Measurements from ENCODE around the gene CELF2. TPM values are rescaled to one million over a fixed set of nuclear protein-coding genes. Genes with fewer than 3 reads are reported as not detected.
A peak's percentile ranks its signal among the peaks of the same experiment; 100 is the strongest.

Gene CELF2
- total and polyA plus RNA-seq, 9 of the 15 experiments (the other 6 are each of a cell fraction or from before 2014, with no cell fraction given): 4.0 to 20.3 (median 11.1) TPM

DNA sequence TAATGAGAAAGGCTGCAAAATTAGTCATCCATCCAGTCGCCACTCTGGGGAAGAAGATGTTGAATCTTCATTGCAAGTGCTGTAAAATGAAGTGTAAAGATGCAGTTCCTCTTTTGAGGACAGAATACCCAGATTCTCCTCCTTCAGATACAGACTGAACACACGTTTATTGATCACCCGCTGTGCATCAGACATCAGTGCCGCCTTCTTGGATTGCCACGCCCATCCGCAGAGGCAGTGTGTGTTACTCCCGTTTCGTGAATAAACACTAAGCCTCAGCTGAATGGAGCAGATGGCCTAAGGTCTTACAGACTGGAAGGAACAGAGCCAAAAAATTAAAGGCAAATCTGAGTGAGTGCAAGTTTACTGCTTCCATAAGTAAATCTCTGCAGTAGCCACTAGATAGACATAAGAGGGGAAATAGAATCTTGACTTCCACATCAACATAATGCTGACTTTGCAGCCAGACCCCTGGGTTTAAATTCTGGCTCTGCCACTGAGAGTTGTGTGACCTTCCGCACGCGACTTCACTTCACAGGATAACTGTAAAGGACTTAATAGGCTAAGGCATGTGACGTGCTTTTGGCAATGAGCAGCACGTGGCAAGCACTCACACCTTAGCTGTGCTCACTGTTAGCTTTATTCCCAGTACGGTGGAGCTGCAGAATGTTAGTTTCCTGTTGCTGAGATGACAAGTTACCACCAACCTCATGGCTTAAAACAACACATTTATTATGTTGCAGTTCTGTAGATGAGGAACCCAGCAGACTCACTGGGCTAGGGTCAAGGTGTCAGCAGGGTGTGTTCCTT, 285.9 kb downstream of the CELF2 start:
- Histone ChIP-seq H3K4me3 (no peak overlapping the region), H3K9me1 (ENCODE audit: control insufficient read depth, insufficient read depth, low read length) (no peaks in the 10 kb centered on the region), H2AFZ (ENCODE audit: low read depth, low read length) (no peak overlapping the region), H3K4me1 (replicated peaks in 1 of 2; ENCODE audit: control insufficient read depth in 2 of 2, insufficient read depth in 2 of 2, low read length in 2 of 2) (no peaks in the 10 kb centered on the region), H3K79me2 (ENCODE audit: control insufficient read depth, insufficient read depth, low read length) (no peaks in the 10 kb centered on the region), H4K20me1 (replicated peaks; ENCODE audit: control insufficient read depth, insufficient read depth, low read length) (no peaks in the 10 kb centered on the region), H3K9ac (ENCODE audit: insufficient read depth in 1 of 2, low read depth in 2 of 2, low read length in 2 of 2) (no peak overlapping the region), H3K4me2 (ENCODE audit: insufficient read depth, low read length) (no peak overlapping the region), H3K36me3 (ENCODE audit: control insufficient read depth, insufficient read depth, low read length) (no peaks in the 10 kb centered on the region), H3K27ac (ENCODE audit: extremely low read depth, low read depth, low read length) (no peak overlapping the region), H3K27me3 (ENCODE audit: control insufficient read depth in 2 of 2, insufficient read depth in 2 of 2, low read length in 2 of 2) (no peaks in the 10 kb centered on the region), H3K9me3 (replicated peaks; ENCODE audit: control insufficient read depth, insufficient read depth, low read depth, low read length) (no peaks in the 10 kb centered on the region)
- ChIA-PET CTCF (ENCODE audit: low intra/inter-chr PET ratio) (no interaction called here), POLR2A (no interaction called here)
- FAIRE-seq: no peak
- intact Hi-C loops (cut with micrococcal nuclease): no loop called here
- no peak for DNase-seq (ENCODE audit: extremely low read depth in 1 of 4, low spot score in 3 of 4)
- TF ChIP-seq ZBTB7A (IDR thresholded peaks at IDR 0.05; ENCODE audit: borderline replicate concordance, control insufficient read depth, low read depth, low read length): no peak
- peak; percentile 42; the same call in 1 of the 2 replicates for TF ChIP-seq SPI1 (IDR thresholded peaks at IDR 0.05; ENCODE audit: borderline replicate concordance, low read depth, low read length)
- in situ Hi-C loops (cut with MboI): no loop called here
- ATAC-seq: no peak
- no TSS peak for BruUV-seq (replicated peaks)
- 58% methylated on average over 14 of the region's 14 CpGs for WGBS (ENCODE audit: insufficient coverage, low coverage, missing lambda C conversion rate)

- POLR2A ChIA-PET: interaction anchor here (0.6 kb wide), 1 partner anchor 23 kb away, joined by 3 read pairs; no protein-coding TSS in a partner anchor
- DNase-seq (ENCODE audit: extremely low read depth in 1 of 4, low spot score in 3 of 4) (no peak), FAIRE-seq (no peak), ATAC-seq (no peak)
- BruUV-seq (replicated peaks): no TSS peak
- in situ Hi-C loops (cut with MboI): no loop called here
- H3K4me2 ChIP-seq (ENCODE audit: insufficient read depth, low read length): no peak overlapping the region
- intact Hi-C loops (cut with micrococcal nuclease): no loop called here
- no peaks in the 10 kb centered on the region for H3K79me2 ChIP-seq (ENCODE audit: control insufficient read depth, insufficient read depth, low read length)
- H3K4me1 ChIP-seq (replicated peaks in 1 of 2; ENCODE audit: control insufficient read depth in 2 of 2, insufficient read depth in 2 of 2, low read length in 2 of 2): no peaks in the 10 kb centered on the region
- H3K4me3 ChIP-seq: no peak overlapping the region
- H3K36me3 ChIP-seq (ENCODE audit: control insufficient read depth, insufficient read depth, low read length): no peaks in the 10 kb centered on the region
- 53% methylated on average over 11 of the region's 11 CpGs for WGBS (ENCODE audit: insufficient coverage, low coverage, missing lambda C conversion rate)
- no peaks in the 10 kb centered on the region for H4K20me1 ChIP-seq (replicated peaks; ENCODE audit: control insufficient read depth, insufficient read depth, low read length)
- no peaks in the 10 kb centered on the region for H3K27me3 ChIP-seq (ENCODE audit: control insufficient read depth in 2 of 2, insufficient read depth in 2 of 2, low read length in 2 of 2)
- H3K9me3 ChIP-seq (replicated peaks; ENCODE audit: control insufficient read depth, insufficient read depth, low read depth, low read length): no peaks in the 10 kb centered on the region
- H3K9me1 ChIP-seq (ENCODE audit: control insufficient read depth, insufficient read depth, low read length): no peaks in the 10 kb centered on the region
- H3K9ac ChIP-seq (ENCODE audit: insufficient read depth in 1 of 2, low read depth in 2 of 2, low read length in 2 of 2): no peak overlapping the region
- no peak overlapping the region for H3K27ac ChIP-seq (ENCODE audit: extremely low read depth, low read depth, low read length)
- no peak overlapping the region for H2AFZ ChIP-seq (ENCODE audit: low read depth, low read length)
- CTCF ChIA-PET (ENCODE audit: low intra/inter-chr PET ratio): no interaction called here
- TF ChIP-seq KLF10 (CRISPR knock-in tag; IDR thresholded peaks at IDR 0.05): no peak
- TF ChIP-seq SMAD2 (IDR thresholded peaks at IDR 0.05; ENCODE audit: low read depth, low read length): no peak
- TF ChIP-seq PCBP2 (IDR thresholded peaks at IDR 0.05; ENCODE audit: low read depth, low read length, poor library complexity, severe bottlenecking): no peak
- TF ChIP-seq RBFOX2 (IDR thresholded peaks at IDR 0.05; ENCODE audit: low read depth, low read length): no peak
- no peak for TF ChIP-seq ZNF584 (CRISPR knock-in tag; IDR thresholded peaks at IDR 0.05; ENCODE audit: low read depth)
- no peak for TF ChIP-seq NFXL1 (CRISPR knock-in tag; IDR thresholded peaks at IDR 0.05)
- no peak for TF ChIP-seq MITF (IDR thresholded peaks at IDR 0.05)
- TF ChIP-seq ARNT (IDR thresholded peaks at IDR 0.05): no peak
- no peak for TF ChIP-seq ZNF695 (CRISPR knock-in tag; IDR thresholded peaks at IDR 0.05)
- no peak for TF ChIP-seq ARHGAP35 (IDR thresholded peaks at IDR 0.05; ENCODE audit: partially characterized antibody)
- no peak for TF ChIP-seq ATF4 (CRISPR knock-in tag; IDR thresholded peaks at IDR 0.05)
These were observed 287.4 kb downstream of the CELF2 start for GRCh38 chr10:11304906-11305585.

Data from K562 (cell line).